ENCODE results near the gene ROPN1L.

Gene ROPN1L

GRCh38 chr5:10456583-10457420, 15.1 kb downstream of the ROPN1L start:
- peak; percentile 66 for DNase-seq (ENCODE audit: low read depth)
- H3K4me3 ChIP-seq (replicated peaks; ENCODE audit: low read depth, low read length), result no peak overlapping the region
- no peak for TF ChIP-seq CTCF (IDR thresholded peaks at IDR 0.05; ENCODE audit: low read length, missing control alignments)

DNA sequence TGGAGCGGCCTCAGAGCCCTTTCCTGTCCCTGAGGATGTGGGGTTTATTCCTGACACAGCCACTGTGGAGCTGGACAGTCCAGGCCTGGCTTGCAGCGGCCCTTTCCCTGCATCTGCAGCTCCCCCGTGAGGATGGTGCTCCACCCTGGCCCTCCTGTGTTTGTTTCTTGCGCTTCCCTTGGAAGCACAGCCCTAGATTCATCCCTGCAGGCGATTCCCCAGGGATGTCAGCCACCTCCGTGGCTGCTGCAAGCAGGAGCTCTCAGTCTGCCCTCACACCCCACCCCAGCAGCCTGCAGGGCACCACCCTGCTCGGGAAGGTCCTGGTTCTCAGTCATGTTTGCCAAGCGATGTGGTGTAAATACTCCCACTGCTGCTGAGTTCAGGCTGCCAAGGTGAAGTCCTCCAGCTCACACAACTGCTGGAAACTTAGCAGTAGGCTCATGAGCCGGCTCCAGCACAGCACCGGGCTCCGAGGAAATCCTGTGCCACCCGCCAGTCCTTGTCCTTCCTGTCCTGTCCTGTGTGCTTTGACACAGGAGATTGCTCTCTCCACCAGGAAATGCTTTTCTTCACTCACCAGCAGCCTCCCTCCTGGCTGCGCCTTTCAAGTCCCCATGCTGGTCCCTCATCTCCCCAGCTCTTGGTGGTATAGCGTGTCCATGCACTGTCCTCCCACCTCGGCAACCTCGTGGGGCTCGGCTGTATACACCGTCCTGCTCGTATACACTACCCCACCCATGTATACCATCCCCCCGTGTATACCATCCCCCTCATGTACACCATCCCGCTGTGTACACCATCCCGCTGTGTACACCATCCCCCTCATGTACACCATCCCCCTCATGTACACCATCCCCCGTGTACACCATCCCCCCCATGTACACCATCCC, 16.2 kb downstream of the ROPN1L start:
- TF ChIP-seq CTCF (IDR thresholded peaks at IDR 0.05; ENCODE audit: low read length, missing control alignments), result no peak
- H3K4me3 ChIP-seq (replicated peaks; ENCODE audit: low read depth, low read length), result no peak overlapping the region
- DNase-seq (ENCODE audit: low read depth), result peak; percentile 42

GRCh38 chr5:10459080-10460055, 17.7 kb downstream of the ROPN1L start:
- DNase-seq (ENCODE audit: low read depth), result no peak
- TF ChIP-seq CTCF (IDR thresholded peaks at IDR 0.05; ENCODE audit: low read length, missing control alignments), result no peak
- H3K4me3 ChIP-seq (replicated peaks; ENCODE audit: low read depth, low read length), result no peak overlapping the region

- DNase-seq (ENCODE audit: low read depth), result peak; percentile 21
- no peak for TF ChIP-seq CTCF (IDR thresholded peaks at IDR 0.05; ENCODE audit: low read length, missing control alignments)
- no peak overlapping the region for H3K4me3 ChIP-seq (replicated peaks; ENCODE audit: low read depth, low read length)
Observed at GRCh38 chr5:10460252-10460906, 18.7 kb downstream of the ROPN1L start.

- no peak overlapping the region for H3K4me3 ChIP-seq (replicated peaks; ENCODE audit: low read depth, low read length)
- no peak for DNase-seq (ENCODE audit: low read depth)
- no peak for TF ChIP-seq CTCF (IDR thresholded peaks at IDR 0.05; ENCODE audit: low read length, missing control alignments)
Observed at GRCh38 chr5:10461041-10461440, 19.4 kb downstream of the ROPN1L start.

All from fibroblast of pulmonary artery (primary cell).